GM21529 (cell line): ENCODE measurements around the gene PRIM2.
"Not testable (repeated sequence)": the region's sequence is repeated elsewhere in the genome, so short reads cannot be mapped to it uniquely, and the experiment has no call there.

Experiments
- ATAC-seq: cut with Tn5 transposase; IDR thresholded peaks from one replicate; pipeline ENCODE4 v1.9.1; 2021; ENCODE audit not compliant: unreplicated experiment

The PRIM2 gene

DNA sequence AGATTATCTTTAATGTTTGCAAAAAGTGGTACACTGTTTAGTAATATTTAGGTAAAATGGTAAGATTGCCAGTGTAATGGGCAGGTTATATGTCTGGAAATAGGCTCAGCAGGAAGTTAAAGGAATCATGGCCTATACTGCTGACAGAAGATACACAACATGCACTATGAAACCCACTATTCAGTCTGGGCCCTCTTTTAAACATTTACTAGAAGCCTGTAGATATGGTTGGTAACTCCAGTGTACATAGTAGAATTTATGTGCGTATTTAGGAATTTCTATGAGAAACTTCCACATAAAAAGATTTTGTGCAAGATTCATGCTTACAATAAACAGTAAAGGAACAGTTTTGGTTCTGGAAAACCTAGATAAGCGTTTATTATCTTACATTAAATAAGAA, 178.8 kb downstream of the PRIM2 start:
- not testable (repeated sequence) for ATAC-seq

DNA sequence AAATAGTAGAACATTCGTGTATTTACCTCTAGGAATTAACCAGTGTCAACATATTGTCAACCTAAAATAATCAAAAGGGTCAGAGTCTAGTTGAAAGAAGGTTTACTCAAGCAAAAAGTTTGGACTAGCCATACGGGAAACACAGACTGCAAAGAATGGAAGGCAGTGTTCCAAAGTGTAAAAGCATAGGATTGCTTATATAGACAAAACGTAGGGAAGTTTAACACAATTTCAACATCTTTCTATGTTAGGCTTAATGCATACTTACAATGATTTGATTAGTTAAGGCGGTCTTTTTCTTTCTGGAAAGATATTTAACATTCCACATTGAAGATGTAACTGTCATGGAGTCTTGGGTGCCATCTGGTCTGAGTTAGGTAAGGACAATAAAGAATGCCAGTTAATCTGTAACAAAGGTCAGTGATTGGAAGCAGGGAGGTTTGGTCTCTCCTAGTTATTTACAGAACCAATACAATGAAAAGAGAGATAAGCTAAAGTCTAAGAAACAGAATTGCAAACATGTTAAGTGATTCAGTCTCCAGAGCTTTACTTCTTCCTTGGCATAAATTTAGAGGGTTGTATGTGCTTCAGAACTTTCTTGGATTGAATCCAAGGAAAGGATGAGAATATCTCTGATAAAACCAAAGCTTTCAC, 183.1 kb downstream of the PRIM2 start:
- not testable (repeated sequence) for ATAC-seq

DNA sequence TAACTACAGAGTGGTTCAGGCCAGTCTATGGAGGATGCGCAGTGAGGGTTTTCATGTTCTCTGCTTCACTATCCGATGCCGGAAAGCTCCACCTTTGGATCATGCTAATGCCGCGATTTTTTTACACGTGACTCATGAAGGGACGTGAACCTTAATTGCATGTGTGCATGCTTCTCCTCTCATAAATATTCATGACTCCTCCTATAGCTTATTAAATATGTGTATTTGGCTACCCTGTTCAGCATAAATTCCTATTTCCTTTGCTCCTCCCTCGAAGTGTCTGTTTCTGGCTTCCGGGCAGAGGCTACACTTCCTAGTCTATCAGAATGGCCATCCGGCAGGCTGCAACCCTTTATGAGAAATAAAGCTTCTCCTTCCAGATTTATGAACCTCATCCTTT, 185.0 kb downstream of the PRIM2 start:
- ATAC-seq = not testable (repeated sequence)

DNA sequence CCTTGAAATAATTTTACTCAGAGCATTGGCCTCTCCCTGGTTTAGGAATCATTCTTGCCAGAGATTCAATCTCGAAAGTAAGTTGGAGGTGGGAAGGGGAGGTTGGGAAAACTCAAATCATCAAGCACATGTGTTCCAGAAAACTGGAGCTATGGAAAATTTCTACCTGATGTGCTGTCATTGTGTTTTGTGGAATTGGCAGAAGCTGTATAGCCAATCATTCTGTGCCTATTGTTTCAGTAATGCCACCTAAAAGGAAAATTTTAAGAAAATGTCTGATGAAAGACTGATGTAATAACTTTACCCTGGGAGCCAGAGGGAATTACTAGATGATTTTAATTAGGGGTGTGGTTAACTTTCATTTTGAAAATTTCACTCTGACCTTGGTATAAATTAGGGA, 187.8 kb downstream of the PRIM2 start:
- not testable (repeated sequence) for ATAC-seq

DNA sequence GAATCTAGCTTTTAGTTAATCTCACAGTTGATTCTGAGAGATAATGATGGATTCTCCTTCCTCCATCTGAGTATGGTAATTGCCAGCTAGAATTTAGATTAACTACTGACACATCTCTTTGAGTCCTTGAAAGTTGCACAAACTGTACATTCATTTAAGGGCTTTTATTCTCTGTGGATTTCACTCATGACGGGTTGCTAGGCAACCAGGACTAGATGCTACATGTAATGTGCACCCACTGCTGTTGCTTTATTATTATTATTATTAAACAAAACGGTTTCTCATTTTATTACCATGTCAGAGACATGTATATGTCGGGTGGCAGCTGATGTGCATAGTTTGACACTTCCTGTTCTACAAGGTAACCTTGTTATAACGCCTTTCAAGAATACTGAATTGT, 193.0 kb downstream of the PRIM2 start:
- not testable (repeated sequence) for ATAC-seq

DNA sequence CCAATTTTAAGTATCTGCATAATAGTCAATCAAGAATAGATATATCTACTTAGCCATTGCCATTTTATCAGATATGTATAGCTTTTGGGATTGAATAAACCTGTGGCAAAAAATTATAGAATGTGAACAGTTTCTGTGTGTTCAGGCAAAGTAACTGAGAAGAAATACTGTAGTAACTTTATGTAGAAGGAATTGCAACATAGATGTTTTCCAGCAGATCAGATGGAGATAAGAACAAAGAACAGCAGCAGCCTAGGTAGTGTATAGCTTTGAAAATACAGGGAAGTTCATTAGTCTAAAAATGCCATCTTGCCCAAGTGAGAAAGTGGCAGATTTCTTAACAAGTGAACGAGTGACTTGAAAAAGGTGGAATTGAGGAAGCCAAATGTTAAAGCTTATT, 197.7 kb downstream of the PRIM2 start:
- not testable (repeated sequence) for ATAC-seq

DNA sequence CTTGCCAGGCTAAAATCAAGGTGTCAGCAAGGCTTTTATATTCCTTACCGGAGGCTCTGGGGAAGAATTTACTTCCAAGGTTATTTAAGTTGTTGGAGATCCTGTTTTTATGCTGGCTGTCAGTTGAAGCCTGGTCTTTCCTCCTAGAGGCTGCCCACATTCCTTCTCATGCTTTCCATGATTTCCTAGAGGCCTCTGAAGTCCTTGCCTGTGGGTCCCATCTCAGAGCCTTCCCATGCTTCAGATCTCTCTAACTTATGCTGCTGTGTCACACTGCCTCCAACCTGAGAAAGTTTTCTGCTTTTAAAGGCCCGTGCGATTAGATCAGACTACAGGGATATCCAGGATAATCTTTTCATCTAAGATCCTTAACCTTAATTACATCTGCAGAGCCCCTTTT, 198.4 kb downstream of the PRIM2 start:
- not testable (repeated sequence) for ATAC-seq

DNA sequence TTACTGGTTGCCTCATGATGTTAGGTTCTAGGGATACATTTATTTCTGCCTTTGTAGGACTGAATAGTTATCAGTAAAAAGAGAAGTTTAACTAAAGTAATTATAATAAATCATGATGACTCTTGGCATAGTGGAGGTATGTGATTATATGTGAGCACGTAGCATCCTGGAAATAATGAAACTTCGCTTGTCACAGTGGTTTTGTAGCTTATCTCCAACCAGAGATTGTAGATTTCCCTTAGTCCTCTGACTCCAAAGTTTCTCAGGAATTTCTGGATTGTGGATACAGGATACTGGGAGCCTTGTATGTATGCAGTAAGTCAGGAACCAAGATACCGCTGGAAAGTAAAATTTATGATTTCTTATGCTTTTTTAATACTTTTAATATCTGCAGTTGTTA, 199.3 kb downstream of the PRIM2 start:
- ATAC-seq = not testable (repeated sequence)

DNA sequence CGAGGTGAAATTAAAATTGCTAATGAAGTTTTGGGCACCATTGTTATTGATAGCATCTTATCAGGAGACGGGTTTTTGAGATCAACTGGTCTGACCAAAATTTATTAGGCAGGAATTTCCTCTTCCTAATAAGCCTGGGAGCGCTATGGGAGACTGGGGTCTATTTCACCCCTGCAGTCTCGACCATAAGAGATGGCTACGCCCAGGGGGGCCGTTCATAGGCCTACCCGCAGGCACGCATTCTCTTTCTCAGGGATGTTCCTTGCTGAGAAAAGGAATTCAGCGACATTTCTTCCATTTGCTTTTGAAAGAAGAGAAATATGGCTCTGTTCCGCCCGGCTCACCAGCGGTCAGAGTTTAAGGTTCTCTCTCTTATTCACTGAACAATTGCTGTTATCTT, 201.8 kb downstream of the PRIM2 start:
- not testable (repeated sequence) for ATAC-seq

DNA sequence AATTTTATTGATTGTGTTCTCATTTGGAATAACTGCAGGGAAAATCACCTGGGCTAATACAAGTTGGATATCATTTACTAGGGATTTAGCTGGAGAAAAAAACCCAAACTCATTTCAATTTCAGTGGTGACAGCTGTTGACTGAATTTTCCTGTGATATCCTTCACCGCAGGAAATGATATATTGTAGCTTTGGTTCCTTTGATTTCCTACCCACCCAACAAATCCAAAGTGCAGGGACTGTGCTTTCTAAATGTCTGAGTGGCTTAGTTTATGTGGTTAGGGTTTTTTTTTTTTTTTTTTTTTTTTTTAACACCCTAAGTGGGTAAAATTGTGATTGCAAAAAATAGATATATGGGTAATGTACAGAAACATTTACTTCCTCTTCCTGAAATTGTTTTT, 203.7 kb downstream of the PRIM2 start:
- not testable (repeated sequence) for ATAC-seq

DNA sequence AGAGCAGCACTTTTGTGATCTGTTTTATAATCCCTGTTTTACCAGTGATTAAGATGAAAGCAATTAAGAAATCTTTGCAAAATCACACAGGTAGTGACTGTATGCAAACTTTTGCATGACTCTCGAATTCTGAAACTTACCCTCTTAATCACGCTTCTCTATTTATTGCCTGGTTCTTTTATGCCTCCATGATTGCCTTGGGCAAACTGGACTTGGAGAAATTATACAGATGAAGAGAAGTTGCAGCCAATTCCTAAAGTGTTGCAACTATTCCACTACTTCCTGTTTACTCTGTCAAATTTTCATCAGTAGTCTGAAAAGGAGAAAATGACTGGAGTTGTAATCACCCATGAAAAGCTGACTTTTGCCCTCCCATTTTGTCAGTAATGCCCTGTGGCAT, 205.8 kb downstream of the PRIM2 start:
- not testable (repeated sequence) for ATAC-seq

DNA sequence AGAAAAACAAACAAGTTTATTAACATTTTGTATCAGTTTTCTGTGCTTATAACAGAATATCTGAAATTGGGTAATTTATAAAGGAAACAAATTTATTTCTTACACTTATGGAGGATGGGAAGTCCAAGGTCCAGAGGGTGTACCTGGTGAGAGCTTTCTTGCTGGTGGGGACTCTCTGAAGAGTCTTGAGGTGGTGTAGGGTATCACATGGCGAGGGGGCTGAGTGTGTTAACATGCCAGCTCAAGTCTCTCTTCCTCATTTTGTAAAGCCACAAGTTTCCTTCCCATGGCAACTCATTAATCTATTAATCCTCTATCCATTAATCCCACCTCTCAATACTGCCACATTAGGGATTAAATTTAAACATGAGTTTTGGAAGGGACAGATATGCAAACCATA, 212.3 kb downstream of the PRIM2 start:
- ATAC-seq = not testable (repeated sequence)

DNA sequence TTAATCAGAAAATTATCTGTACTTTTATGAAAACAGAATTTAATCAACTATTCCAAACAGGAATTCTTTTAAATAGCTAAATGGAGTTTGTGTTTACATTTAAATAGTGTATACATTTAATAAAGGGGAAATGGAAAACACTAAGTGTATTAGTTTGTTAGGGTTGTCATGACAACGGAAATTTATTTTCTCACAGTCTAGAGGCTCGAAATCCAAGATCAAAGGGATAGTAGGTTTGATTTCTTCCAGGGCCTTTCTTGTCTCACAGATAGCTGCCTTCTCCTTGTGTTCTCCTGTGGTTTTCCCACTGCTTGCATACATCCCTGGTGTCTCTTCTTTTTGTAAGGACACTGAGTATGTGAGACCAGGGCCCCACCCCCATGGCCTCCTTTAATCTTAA, 215.2 kb downstream of the PRIM2 start:
- not testable (repeated sequence) for ATAC-seq

DNA sequence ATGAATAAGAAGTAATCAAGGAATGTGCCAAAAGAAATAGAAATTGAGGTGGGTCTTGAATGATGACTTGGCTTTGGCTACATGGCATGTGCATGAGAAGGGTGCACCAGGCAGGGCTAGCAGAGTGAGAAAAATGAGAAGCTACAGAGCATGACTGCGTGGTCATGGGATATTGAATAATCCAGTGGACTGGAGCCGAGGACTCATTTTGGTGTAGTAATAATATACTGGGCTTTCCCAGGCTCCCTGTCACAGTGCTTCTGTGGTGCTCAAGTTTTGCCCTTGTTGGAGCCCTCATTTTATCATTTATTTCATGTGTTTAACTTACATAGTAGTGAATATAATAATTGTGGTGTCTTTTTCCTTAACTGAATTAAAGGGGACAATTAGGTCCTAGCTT, 217.7 kb downstream of the PRIM2 start:
- not testable (repeated sequence) for ATAC-seq

DNA sequence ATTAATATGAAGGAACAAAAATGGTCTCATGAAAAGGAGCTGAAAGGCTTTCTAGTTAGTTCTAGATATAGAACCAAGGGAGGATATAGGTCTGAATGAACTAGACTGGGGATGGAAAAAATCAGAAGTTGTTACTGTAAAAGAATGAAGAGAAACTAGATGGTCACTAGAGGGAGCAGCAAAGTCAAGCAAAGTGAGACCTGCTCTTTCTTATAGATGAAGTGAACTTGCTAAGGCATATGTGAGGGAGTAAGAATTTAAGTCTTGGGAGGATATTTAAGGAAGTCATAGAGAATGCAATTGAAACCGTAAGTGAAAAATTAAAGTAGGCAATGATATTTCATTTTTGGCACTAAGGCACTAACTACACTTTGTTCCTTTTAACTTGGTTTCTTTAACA, 218.6 kb downstream of the PRIM2 start:
- peak; percentile 86 for ATAC-seq

DNA sequence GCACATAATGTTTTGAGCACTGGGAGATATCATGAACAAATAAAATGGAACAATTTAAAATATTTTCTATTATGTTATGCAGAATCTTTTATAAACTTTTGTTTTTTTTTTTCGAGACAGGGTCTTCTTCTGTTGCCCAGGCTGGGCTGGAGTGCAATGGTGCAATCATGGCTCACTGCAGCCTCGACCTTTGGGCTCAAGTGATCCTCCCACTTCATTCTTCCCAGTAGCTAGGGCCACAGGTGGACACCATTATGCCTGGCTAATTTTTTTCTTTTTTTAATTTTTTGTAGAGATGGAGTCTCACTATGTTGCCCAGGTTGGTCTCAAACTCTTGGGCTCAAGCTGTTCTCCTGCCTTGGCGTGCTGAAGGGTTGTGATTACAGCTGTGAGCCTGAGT, 220.5 kb downstream of the PRIM2 start:
- not testable (repeated sequence) for ATAC-seq

DNA sequence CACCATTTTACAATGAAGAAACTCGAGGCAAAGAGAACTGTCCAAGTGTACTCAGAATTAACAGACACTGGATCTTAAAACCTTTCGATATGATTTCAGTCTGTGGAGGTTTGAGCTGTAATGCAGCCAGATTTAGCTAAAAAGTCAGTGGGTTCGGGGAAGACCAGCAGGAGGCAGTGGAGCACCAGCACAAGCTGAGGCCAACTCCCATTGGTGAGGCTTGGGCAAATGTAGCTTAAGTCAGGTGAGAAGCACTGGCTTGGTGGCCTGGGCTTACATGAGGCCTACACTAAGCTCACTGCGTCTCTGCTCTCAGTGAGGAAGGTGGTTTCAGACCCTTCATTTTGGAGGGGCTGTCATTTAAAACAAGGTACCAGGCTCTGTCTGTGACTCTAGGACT, 234.5 kb downstream of the PRIM2 start:
- not testable (repeated sequence) for ATAC-seq

DNA sequence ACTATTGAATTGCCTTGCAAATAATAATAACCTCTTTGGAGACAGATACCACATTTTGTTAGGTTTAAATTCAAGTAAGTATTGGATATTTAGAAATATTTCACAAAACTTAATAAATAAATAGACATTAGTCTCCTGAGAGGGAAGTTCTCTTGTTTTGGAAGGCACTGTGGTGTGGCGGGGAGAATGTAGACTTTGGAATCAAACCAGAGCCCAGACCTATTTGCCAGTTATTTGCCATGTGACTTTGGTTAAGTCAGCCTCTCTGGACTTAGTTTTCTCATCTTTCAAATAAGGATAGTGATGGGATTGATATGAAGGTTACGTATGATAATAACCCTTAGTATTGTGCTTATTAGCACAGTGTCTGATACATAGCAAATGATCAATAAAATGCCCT, 240.4 kb downstream of the PRIM2 start:
- not testable (repeated sequence) for ATAC-seq

DNA sequence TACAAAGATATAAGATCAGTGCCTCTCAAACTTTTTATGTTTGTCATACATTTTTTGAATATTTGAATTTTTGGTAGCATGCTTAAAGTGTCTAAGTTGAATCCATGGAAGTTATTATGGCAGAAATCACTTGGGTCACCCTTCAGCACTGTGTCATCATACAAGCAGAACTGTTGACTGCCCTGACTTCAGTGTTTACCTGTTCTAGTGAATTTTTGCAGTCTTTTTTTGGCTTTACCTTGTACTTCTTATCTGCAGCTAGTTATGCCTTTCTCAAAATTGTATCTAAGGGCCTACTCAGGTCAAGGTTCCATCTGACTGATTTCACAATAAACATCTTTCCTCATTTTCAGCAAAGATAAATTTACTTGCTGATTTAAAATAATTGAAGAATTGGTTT, 241.7 kb downstream of the PRIM2 start:
- not testable (repeated sequence) for ATAC-seq

DNA sequence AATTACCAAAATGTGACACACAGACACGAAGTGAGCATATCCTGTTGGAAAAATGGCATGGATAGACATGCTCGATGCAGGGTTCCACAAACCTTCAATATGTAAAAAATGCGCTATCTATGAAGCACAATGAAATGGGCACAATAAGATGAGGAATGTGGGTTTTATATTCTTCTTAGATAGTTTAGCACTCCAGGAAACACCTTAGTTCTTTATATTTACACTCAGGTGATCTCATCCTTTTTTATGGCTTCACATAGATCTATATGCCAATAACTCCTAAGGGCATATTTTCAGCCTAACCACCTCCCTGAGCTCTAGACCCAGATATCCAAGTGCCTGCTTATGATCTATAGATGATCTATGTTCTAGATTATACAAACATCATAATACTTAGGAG, 244.8 kb downstream of the PRIM2 start:
- ATAC-seq = not testable (repeated sequence)

DNA sequence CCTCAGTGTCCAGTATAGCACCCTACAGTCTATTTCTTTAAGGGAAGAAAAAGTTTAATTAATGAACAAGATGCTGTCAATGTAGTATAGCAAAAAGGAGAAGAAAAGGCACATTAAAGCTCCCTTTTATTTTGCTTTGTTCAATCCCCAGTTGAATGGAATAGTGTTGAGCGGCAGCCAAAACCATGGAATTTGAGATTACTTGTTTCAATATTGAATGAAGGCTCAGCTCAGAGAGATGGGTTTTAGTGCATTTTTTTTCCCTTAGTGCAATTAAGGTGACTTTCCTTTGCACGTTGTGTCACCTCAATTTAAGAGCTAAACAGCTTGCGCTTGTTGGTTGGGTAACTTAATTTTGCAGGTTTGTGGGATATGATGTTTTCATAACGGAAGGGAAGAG, 254.7 kb downstream of the PRIM2 start:
- not testable (repeated sequence) for ATAC-seq

DNA sequence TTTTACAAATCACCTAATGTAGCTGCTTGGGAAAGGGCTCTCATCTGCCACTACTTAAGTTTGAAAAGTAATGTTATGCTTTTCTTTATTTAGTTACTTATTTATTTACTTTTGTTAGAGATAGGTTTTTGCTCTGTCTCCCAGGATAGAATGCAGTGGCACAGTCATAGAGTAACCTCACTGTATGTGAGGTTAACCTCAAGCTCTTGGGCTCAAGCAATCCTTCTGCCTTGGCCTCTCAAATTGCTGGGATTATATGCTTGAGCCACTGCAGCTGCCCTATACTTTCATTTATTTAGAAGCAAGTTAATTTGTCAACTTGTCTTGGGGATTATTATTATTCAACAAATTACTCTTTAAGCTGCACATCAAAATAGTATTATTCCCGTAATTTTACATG, 255.4 kb downstream of the PRIM2 start:
- not testable (repeated sequence) for ATAC-seq

DNA sequence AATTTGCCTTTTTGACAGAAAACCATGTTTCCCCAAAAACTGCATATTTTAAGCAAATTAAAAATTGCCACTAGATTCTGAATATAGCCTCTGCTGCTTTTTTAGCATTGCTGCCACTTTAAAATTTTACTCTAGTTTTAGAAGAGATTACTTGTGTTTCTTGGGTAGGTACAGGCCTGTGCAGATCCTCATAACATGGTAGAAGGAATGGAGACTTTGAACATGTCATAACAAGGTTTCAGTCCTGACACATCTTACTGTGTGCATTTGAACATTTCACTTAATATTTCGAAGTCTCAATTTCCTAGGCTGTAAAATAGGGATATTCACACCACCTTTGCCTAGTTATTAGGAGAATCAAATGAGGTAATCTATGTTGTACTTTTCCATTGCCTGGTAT, 259.6 kb downstream of the PRIM2 start:
- ATAC-seq = not testable (repeated sequence)
